Liver (tissue), 9 donors: ENCODE results near the gene TRMT2A. TPM values are rescaled to one million over a fixed set of nuclear protein-coding genes. Genes with fewer than 3 reads are reported as not detected.
"Not testable (repeated sequence)": the region's sequence is repeated elsewhere in the genome, so short reads cannot be mapped to it uniquely, and the experiment has no call there.

Experiments used
- DNase-seq: peaks from one replicate; pipeline ENCODE4 v3.0.0-alpha.2; 2017; ENCODE audit warnings: low spot score
- H3K27ac ChIP-seq, 2 donors: one replicate each; pipeline ENCODE4 v1.7.0; 2013; ENCODE audit warnings: inconsistent platforms in 2 of 2, low read length in 2 of 2, control low read depth in 1 of 2, low read depth in 1 of 2, mild to moderate bottlenecking in 1 of 2
- H3K27me3 ChIP-seq, 4 donors: one replicate each; pipeline versions ENCODE4 v1.6.1 to v1.7.0; 2013; ENCODE audit warnings: low read length in 3 of 4, inconsistent platforms in 1 of 4, mild to moderate bottlenecking in 1 of 4, moderate library complexity in 1 of 4; ENCODE audit not compliant: control insufficient read depth in 4 of 4, insufficient read depth in 4 of 4
- H3K36me3 ChIP-seq, 4 donors: one replicate each; pipeline versions ENCODE4 v1.6.1 to v1.7.0; 2013; ENCODE audit warnings: low read length in 3 of 4, mild to moderate bottlenecking in 3 of 4, low read depth in 1 of 4, moderate library complexity in 1 of 4; ENCODE audit not compliant: control insufficient read depth in 4 of 4, insufficient read depth in 3 of 4
- H3K4me1 ChIP-seq, 4 donors: one replicate each; pipeline versions ENCODE4 v1.6.1 to v1.7.0; 2013; ENCODE audit warnings: low read length in 3 of 4, mild to moderate bottlenecking in 3 of 4, moderate library complexity in 1 of 4; ENCODE audit not compliant: control insufficient read depth in 4 of 4, insufficient read depth in 4 of 4
- H3K4me3 ChIP-seq, 3 donors: one replicate each; pipeline versions ENCODE4 v1.6.1 to v1.7.0; 2013; ENCODE audit warnings: low read length in 3 of 3, control low read depth in 1 of 3, low read depth in 1 of 3, mild to moderate bottlenecking in 1 of 3
- H3K9ac ChIP-seq, 2 donors: one replicate each; pipeline ENCODE4 v1.7.0; 2013; ENCODE audit warnings: low read length in 2 of 2, mild to moderate bottlenecking in 2 of 2, moderate library complexity in 2 of 2, control low read depth in 1 of 2, low read depth in 1 of 2
- H3K9me3 ChIP-seq, 4 donors: one replicate each; pipeline versions ENCODE4 v1.6.1 to v1.7.0; 2013; ENCODE audit warnings: low read length in 3 of 4; ENCODE audit not compliant: control insufficient read depth in 4 of 4
- ATF3 ChIP-seq: IDR thresholded peaks from 2 replicates; pipeline ENCODE4 v1.6.1; 2016; ENCODE audit warnings: antibody characterized with exemption
- EGR1 ChIP-seq, 2 donors: IDR thresholded peaks; 2 replicates each; pipeline ENCODE4 v1.6.1; 2016 to 2018; ENCODE audit warnings: antibody characterized with exemption in 2 of 2, low read depth in 2 of 2
- FOXA2 ChIP-seq: IDR thresholded peaks from 2 replicates; pipeline ENCODE4 v1.6.1; 2016; ENCODE audit warnings: antibody characterized with exemption
- HNF4A ChIP-seq, 2 donors: conservative IDR thresholded peaks; 2 replicates each; pipeline ENCODE4 v1.6.1; 2016; ENCODE audit warnings: antibody characterized with exemption in 2 of 2, mild to moderate bottlenecking in 2 of 2
- JUND ChIP-seq, 2 donors: IDR thresholded peaks; 2 replicates each; pipeline ENCODE4 v1.6.1; 2016; ENCODE audit warnings: antibody characterized with exemption in 2 of 2
- NR2F2 ChIP-seq: IDR thresholded peaks from 2 replicates; pipeline ENCODE4 v1.6.1; 2016; ENCODE audit warnings: antibody characterized with exemption
- TAF1 ChIP-seq: conservative IDR thresholded peaks from 2 replicates; pipeline ENCODE4 v1.6.1; 2016; ENCODE audit warnings: antibody characterized with exemption, mild to moderate bottlenecking
- YY1 ChIP-seq: IDR thresholded peaks from 2 replicates; pipeline ENCODE4 v1.6.1; 2016; ENCODE audit warnings: antibody characterized with exemption, mild to moderate bottlenecking
- WGBS: extraction: QIAGEN DNeasy Blood & Tissue Kit; methylation state at CpG from one replicate; pipeline ENCODE4 v1.1.7; 2013; 5-methylcytosine and 5-hydroxymethylcytosine counted together
- polyA plus RNA-seq, 2 donors: library from polyadenylated mRNA; stranded (reverse) in 1 of 2; unstranded in 1 of 2; fragments of 200-250 nt in 1 of 2; fragments of >200 nt in 1 of 2; fragmentation: Nextera tagmentation in 1 of 2; extraction: Ambion mirVana in 1 of 2; gene quantifications; one replicate each; pipeline versions ENCODE4 v1.2.1 to v1.2.3, GENCODE V29; 2013 to 2015
- total RNA-seq, 2 donors: library from RNA; depleted of rRNA; stranded (reverse); fragments of >200 nt; gene quantifications; one replicate each; pipeline ENCODE4 v1.2.3, GENCODE V29; 2014
- donor health status: healthy.
- donor health status: healthy.
- donor health status: healthy.
- donor health status: healthy.
- donor health status: healthy.

Gene TRMT2A
- total and polyA plus RNA-seq, 4 donors = 19.9 to 32.9 (median 25.2) TPM

- no peak overlapping the region for H3K4me3 ChIP-seq
- no peaks in the 10 kb centered on the region for H3K36me3 ChIP-seq
Measured at GRCh38 chr22:20071524-20071972, 45.5 kb downstream of the TRMT2A start.

DNA sequence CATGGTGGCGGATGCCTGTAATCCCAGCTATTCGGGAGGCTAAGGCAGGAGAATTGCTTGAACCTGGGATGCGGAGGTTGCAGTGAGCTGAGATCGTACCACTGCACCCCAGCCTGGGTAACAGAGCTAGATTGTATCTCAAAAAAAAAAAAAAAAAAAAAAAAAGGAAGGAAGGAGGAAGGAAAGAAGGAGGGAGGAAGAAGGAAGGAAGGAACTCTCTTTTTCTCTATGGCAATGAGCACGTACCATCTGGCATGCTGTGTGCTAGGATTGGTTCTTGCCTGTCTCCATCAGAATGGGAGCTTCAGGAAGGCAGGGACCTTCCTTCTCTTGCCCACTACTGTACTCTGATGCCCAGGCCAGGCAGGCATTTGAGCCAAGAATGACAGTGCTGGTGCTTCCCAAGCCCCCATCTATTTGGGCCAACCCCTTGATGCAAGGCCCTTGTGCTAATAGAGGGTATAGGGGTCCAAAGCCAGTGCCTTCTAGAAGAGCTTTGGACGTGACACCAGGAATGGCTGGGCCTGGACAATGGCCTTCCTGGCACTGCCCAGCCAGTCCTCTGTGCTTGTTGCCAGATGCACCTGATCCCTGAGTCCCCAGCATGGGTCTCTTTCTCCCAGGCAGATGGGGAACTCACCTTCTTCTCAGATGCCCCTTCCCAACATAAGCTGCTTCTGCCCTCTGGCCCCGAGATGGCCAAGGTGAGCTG lies 47.5 kb downstream of the TRMT2A start:
- H3K27ac ChIP-seq = no peak overlapping the region
- 86% methylated on average over 7 of the region's 7 CpGs for WGBS
- H3K4me1 ChIP-seq = no peaks in the 10 kb centered on the region
- H3K9me3 ChIP-seq = no peaks in the 10 kb centered on the region
- no peak overlapping the region for H3K4me3 ChIP-seq
- H3K36me3 ChIP-seq = peaks cover 0 to 5% (median 2%) of the 10 kb centered on the region in 4 donors
- no peak for DNase-seq
- H3K9ac ChIP-seq = no peak overlapping the region
- no peaks in the 10 kb centered on the region for H3K27me3 ChIP-seq
- TF ChIP-seq TAF1 (no peak), NR2F2 (no peak), HNF4A (conservative IDR thresholded peaks at IDR 0.05) (no peak), EGR1 (IDR thresholded peaks at IDR 0.05; ENCODE audit: low read depth in 2 of 2) (no peak), FOXA2 (no peak), ATF3 (no peak)

More at GRCh38 chr22:20071524-20071972, 45.5 kb downstream of the TRMT2A start:
- no peak for DNase-seq
- no peak for TF ChIP-seq JUND (IDR thresholded peaks at IDR 0.05)
- H3K27ac ChIP-seq = no peak overlapping the region
- H3K27me3 ChIP-seq = no peaks in the 10 kb centered on the region
- no peak overlapping the region for H3K9ac ChIP-seq
- 87% methylated on average over 8 of the region's 8 CpGs for WGBS
- H3K4me1 ChIP-seq = no peaks in the 10 kb centered on the region
- H3K9me3 ChIP-seq = no peaks in the 10 kb centered on the region

- peaks cover 0 to 13% (median 4%) of the 10 kb centered on the region in 4 donors for H3K36me3 ChIP-seq
- WGBS = 92% methylated on average over 7 of the region's 7 CpGs
- no peaks in the 10 kb centered on the region for H3K9me3 ChIP-seq
- no peak for DNase-seq
- H3K4me3 ChIP-seq = no peak overlapping the region
- H3K27ac ChIP-seq = no peak overlapping the region
- TF ChIP-seq YY1 = no peak
- no peaks in the 10 kb centered on the region for H3K27me3 ChIP-seq
- H3K9ac ChIP-seq = no peak overlapping the region
- H3K4me1 ChIP-seq = no peaks in the 10 kb centered on the region
Measured at GRCh38 chr22:20068640-20069039, 48.4 kb downstream of the TRMT2A start.

- H3K9me3 ChIP-seq = not testable (repeated sequence)
Measured at GRCh38 chr22:20067384-20067682, 49.7 kb downstream of the TRMT2A start.

More at GRCh38 chr22:20067384-20067682, 49.7 kb downstream of the TRMT2A start:
- not testable (repeated sequence) for H3K27me3 ChIP-seq, H3K9ac ChIP-seq, H3K27ac ChIP-seq, H3K4me3 ChIP-seq, DNase-seq, H3K4me1 ChIP-seq
- 98% methylated on average over 3 of the region's 3 CpGs for WGBS
- H3K36me3 ChIP-seq = peaks cover 3 to 24% (median 10%) of the 10 kb centered on the region in 4 donors
